Renal cortical epithelial cell (primary cell): ENCODE results near the gene HMX1. TPM values are rescaled to one million over a fixed set of nuclear protein-coding genes. Genes with fewer than 3 reads are reported as not detected.

Experiments used
- DNase-seq: peaks from one replicate; pipeline ENCODE4 v3.0.0-alpha.2; 2011; ENCODE audit warnings: low read depth
- total RNA-seq: library from RNA; depleted of rRNA; stranded (reverse); fragments of >200 nt; gene quantifications from 2 replicates; pipeline ENCODE4 v1.2.3, GENCODE V29; 2014

HMX1 gene
- total RNA-seq, 1 donor from 2014 or later = not detected

DNA sequence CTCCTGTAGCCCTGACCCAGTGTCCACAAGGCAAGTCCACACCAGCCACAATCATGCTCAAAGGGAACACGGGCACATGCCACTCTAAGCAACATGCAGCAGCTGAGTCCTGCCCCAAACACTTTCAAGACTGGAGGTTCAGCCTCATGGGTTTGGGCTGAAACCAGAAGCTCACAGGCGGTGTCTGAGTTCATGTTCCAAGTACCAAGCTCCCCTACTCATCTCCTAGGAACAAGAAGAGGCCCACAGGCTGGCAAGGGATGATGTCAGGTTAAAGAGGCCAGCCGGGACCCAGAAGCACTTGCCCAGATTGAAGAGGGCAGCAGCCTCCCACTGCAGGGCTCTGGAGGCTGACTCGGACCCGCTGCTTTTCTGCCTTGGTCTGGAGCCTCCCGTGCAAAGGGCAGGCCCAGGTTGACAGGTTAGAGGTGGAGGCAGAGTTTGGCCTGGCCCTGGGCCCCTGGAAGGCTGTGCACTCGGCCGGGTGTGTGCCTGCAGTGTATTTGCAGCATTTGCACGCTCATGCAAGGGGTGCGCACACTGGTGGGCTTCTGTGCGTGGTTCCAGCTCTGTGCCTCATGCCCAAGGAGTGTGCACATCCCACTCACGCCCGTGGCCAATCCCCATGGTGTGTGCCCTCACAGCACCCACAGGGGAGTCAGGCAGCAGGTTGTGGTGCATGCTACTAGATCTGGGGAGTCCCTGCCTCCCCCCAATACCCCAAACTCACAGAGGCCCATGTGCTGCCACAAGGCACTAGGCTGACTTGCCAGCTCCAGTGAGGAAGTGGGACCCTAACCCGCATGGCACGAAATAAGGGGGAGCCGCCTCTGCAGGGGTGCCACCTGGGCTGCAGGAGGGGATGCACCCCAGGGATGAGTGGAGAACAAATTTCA lies 2.4 kb downstream of the HMX1 start:
- no peak for DNase-seq

DNA sequence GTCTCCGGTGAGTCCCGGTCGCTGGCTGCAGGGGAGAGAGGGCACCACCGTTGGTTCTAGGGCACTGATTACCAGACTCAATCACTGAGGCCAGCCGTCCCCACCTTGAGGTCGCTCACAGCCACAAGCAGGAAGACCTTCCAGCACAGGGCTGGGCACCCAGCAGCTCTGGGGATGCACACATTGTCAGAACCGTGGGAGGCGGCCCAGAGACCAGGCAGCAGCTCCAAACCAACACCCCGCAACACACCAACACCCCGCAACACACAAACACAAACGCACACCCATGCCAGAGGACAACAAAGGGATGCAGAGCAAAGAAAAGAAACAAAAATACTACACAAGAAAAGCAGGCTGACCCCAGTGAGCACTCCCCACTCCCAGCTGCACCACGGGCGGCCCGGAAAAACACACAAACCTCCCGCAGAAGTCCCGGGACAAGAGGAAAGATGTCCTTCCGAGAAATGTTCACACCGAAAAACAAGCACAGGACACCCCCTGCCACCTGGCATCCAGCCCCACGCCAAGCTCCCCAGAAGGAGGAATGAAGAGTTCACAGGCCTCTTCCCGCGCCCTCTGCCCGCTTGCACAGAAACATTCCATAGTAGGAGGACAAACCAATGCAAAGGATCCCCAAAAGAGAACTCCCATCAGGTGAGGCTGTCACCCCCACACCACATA lies 3.2 kb downstream of the HMX1 start:
- DNase-seq = no peak

DNA sequence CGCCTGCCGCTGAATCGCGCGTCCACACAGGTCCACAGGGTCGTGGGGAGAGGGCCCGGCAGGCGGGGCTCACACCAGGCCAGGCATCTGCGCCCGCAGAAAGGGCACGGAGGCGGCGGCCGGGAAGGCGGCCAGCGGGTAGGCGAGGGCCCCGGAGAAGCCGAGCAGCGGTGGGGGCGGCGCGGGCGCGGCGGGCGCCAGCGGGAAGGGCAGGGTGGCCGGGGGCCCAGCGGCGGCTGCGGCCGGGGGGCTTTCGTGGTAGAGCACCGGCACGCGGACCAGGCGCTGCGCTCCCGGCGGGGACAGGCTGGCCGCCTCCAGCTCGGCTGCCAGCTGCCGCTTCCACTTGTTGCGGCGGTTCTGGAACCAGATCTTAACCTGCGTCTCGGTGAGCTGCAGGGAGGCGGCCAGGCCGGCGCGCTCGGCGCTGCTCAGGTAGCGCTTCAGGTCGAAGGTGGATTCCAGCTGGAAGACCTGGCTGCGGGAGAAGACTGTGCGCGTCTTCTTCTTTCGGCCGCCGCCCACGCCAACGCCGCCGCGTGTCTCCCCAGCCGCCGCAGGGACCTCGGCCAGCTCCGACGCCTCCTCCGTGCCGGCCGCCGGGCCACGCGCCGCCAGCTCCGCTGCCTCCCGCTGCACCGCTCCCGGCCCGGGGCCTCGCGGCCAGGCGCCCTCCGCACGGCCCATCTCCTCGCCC lies 3.9 kb downstream of the HMX1 start:
- no peak for DNase-seq

DNA sequence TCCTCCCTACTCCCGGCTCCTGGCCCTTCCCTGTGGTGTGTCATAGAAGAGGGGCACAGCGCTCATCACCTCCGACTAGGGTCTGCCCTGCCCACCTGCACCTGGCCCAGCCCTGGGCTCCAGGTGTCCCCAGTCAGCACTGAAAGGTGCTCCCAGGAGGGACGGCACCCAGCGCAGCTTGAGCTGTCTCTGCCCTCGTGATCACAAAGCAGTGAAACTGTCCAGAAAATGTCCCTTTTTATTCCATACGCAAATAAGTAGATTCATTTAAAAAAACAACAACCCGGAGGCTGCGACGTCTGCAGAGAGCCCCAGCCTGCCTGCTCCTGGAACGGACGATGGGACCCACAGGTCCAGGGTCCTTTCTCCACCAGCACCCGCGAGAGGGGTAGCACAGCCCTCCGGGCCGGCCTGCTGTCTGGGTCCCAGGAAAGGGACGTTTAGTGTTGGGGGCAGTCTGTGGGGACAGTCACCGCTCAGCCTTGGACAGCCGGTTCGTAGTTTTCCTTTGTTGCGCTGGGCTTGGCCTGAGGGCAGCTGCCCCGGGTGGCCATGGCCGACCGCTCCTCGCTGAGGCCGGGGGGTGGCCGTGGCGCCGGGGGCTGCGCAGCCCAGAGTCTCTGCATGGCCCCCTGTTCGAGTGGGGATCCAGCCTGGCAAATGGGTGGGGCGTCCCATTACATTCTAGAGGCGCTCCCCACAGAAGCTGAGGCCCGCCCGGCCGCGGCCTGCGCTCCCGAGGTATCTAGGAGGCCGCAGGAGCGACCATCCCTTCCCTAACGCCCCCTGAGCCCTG lies 4.6 kb downstream of the HMX1 start:
- no peak for DNase-seq

DNA sequence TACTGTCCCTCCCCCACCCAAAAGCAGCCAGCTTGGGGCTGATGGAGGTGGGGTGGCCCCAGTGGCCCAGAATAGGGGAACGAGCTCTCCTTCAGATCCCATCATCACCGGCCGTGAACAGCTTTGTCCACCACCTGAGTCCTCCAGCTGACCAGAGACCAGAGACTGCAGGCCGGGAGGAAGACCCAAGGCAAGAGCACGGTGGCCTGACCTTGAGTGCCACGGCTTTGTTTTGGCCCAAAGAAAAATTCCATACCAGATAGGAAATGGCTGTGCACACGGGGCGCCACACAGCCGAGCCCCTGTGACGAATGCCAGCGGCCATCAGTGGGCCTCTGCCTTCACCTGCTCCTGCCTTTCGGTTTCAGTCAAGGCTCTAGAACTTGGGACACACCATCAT lies 5.2 kb downstream of the HMX1 start:
- no peak for DNase-seq

DNA sequence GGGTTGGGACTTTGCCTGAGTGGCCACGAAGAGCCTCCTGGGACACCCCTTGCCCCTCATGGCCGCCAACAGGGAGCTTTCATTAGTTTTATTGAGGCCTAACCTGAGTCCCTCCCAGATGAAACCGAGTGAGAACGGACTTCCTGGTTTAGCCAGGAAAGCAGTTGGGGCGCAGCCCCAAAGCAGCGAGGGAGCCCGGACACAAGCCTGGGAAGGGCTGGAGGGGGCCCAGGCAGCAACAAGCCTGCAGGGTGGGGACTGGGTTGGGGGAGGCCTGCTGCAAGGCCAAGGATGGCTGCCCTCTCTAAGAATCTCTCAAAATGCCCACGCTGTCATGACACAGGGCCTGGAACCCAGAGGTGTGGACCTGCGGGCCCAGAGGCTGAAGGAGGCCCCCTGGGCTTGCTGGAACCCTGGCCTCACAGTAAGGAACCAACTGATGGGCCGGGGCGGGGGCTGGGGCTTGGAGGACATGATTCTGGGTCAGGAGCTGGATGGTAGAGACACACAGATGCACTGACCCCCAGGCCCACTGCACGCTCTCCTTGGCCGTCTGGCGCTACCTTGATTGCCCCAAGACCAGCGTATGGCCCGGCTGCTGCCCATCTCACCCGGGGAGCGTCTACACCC lies 5.8 kb downstream of the HMX1 start:
- no peak for DNase-seq

DNA sequence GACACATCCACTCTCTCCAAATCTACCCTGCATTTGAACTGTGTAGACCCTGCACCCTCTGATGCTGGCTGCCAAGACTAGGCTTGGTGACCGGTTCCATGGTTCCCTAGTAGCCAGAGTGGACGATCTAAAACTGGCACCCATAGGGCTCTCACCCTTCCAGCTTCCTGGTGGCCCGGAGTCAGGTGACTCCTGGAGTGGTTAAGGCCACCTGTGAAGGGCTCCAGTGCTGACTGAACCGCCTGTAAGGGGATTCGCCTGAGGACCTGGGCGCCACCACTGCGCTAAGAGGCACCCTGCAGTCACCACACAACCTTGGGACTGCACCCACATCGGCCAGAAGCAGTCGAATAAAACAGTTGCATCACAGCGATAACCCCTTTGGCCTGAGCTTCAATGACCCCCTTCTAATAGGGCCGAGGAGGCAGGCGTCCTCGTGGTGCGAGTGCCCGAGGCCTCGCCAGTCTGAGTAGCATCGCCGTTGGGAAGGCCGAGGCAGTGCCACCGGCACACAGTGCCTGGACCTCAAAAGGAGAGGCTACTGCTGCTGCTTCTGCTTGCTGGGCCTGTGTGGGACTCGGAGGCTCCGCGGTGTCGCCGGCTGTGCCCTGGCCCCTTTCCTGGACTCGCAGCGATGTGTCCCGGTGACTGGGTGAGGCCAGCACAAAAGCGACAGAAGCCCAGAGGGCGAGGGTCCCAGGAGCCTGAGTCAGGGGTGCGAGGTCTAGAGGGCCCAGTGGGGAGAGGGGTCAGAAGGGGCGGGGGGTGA lies 6.5 kb downstream of the HMX1 start:
- no peak for DNase-seq

GRCh38 chr4:8863686-8864682 lies 7.7 kb downstream of the HMX1 start:
- DNase-seq = no peak

DNA sequence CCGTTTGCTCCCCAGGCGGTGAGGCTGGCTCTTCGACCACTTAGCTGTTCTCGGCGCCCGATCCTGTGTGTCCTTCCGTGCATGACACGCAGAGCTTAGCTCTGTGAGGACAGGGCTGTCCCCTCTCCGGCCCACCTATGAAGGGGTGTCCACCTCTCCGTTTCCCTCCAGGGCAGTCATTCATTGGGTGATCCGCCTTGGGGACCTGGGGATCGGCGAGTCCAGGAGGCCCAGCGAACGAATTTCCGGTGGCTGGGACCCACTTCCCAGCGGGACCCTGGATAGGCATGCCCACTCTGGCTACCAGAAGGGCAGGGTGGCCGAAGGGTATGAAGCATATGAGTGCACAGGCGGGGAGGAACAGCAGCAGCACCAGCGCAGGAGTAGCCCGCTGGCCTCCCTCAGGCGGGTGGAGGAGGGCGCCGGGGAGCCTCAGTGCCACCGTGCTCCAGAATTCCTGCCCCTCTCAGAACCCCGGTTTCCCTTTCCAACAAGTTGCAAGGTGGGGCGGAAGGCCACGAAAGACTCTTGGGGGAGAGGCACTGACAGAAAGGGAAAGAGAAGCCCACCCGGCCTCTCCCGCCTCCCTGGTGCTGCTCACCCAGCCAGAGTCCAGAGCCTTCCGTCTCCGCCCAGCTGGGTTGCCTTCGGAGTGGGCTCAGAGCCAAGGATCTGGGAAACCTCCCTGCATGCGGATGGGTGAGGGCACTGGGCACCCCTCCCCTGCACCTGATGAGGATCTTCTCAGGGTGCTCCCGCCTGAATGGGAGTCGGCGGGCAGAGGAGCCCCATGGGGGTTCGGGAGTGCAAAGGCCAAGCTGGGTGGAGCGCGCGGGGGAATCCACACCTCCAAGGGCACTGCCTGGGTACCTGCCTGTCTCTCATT lies 8.6 kb downstream of the HMX1 start:
- no peak for DNase-seq

GRCh38 chr4:8862334-8862733 lies 9.3 kb downstream of the HMX1 start:
- DNase-seq = no peak

GRCh38 chr4:8861576-8862295 lies 9.9 kb downstream of the HMX1 start:
- DNase-seq = no peak

DNA sequence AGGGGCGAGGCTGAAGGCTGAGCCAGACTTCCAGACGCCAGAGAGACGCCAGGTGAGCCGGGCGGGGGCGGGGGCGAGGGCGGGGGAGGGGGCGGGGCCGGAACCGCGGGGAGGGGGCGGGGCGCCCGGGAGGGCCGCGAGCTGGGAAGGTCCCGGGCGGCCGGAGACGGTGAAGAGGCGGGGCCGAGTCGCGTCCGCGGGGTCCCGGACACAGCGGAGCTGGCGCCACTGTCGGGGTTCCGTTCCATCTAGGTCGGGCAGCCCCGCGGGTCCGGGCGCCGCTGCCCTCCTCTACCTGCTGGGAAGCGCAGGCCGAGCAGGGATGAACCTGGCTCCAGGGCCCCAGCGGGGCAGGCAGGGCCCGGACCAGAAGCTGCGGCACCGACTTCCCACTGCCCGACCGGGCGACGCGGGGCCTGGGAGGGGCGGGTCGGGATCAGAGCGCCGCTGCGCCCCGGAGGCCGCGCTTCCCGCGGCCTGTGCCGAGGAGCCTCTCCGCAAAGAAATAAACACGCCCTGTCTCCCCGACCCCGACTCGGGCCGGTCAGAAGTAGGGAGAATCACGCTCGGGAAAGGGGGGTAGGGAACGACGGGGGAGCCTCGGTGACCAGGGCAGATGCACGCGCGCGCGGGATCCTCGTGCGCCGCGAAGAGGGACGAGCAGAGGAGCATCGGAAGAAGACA lies 10.6 kb downstream of the HMX1 start:
- DNase-seq = no peak

- no peak for DNase-seq
Observed at GRCh38 chr4:8860096-8860891, 11.3 kb downstream of the HMX1 start.

- no peak for DNase-seq
Observed at GRCh38 chr4:8859550-8860095, 12.0 kb downstream of the HMX1 start.

DNA sequence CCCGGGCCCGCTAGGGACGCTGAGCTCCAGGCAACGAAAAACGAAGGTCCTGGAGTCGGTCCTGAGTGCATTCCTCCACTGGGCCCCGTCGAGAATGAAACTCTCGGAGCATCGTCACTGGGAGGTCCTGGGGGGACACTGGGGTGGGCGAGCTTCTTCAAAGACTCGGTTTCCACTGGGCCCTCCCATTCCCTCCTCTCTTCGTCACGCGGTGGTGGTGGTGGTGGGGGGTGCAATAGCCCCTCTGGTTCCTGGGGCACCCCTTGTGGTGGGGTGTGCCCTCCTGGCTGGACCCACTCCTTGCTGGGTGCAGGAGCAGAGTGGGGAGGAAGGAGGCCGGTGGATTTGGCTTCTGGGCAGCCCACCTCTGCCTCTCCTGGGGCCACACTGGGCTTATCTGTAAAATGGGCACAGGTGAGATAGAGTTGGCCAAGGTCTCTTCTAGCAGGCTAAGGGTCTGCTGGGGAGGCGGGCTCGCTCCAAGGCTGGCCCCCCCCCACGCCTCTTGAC lies 12.9 kb downstream of the HMX1 start:
- DNase-seq = no peak
